ENCODE data around the gene ART3.

The ART3 gene

GRCh38 chr4:76055421-76055820 is 19.1 kb upstream of the ART3 start:
- no peak for TF ChIP-seq CTCF (IDR thresholded peaks at IDR 0.05)

- TF ChIP-seq CTCF (IDR thresholded peaks at IDR 0.05): no peak
Observed at GRCh38 chr4:76058302-76058701, 16.2 kb upstream of the ART3 start.

GRCh38 chr4:76058888-76059426 is 15.6 kb upstream of the ART3 start:
- no peak for TF ChIP-seq CTCF (IDR thresholded peaks at IDR 0.05)

GRCh38 chr4:76059750-76060149 is 14.8 kb upstream of the ART3 start:
- no peak for TF ChIP-seq CTCF (IDR thresholded peaks at IDR 0.05)

GRCh38 chr4:76060506-76060905 is 14.0 kb upstream of the ART3 start:
- TF ChIP-seq CTCF (IDR thresholded peaks at IDR 0.05): no peak

- no peak for TF ChIP-seq CTCF (IDR thresholded peaks at IDR 0.05)
Observed at GRCh38 chr4:76061421-76061820, 13.1 kb upstream of the ART3 start.

- TF ChIP-seq CTCF (IDR thresholded peaks at IDR 0.05): no peak
Observed at GRCh38 chr4:76061982-76062381, 12.5 kb upstream of the ART3 start.

GRCh38 chr4:76066546-76066945 is 8.0 kb upstream of the ART3 start:
- no peak for TF ChIP-seq CTCF (IDR thresholded peaks at IDR 0.05)

Data from LNCAP (cell line).